HG03095 (cell line): ENCODE measurements around the gene IL18.
"Not testable (repeated sequence)": the region's sequence is repeated elsewhere in the genome, so short reads cannot be mapped to it uniquely, and the experiment has no call there.

ENCODE experiments used
- ATAC-seq: cut with Tn5 transposase; IDR thresholded peaks from one replicate; pipeline ENCODE4 v1.9.1; 2021; ENCODE audit warnings: moderate library complexity; ENCODE audit not compliant: unreplicated experiment

IL18 gene

GRCh38 chr11:112163875-112164685 lies at the start of gene IL18:
TSS of gene IL18 (minus strand) at chr11:112164094. CDS start at chr11:112155053, 9,041 bp downstream.
- ATAC-seq: no peak

- ATAC-seq: no peak
Measured at GRCh38 chr11:112212710-112213109, 48.8 kb upstream of the IL18 start.

- no peak for ATAC-seq
Measured at GRCh38 chr11:112212290-112212689, 48.4 kb upstream of the IL18 start.

- no peak for ATAC-seq
Measured at GRCh38 chr11:112211536-112211935, 47.6 kb upstream of the IL18 start.

GRCh38 chr11:112210890-112211289 lies 47.0 kb upstream of the IL18 start:
- no peak for ATAC-seq

GRCh38 chr11:112206071-112206470 lies 42.2 kb upstream of the IL18 start:
- ATAC-seq: no peak

GRCh38 chr11:112200252-112200651 lies 36.4 kb upstream of the IL18 start:
- ATAC-seq: no peak

- ATAC-seq: not testable (repeated sequence)
Measured at GRCh38 chr11:112199101-112199500, 35.2 kb upstream of the IL18 start.

- ATAC-seq: no peak
Measured at GRCh38 chr11:112196519-112197087, 32.7 kb upstream of the IL18 start.

- ATAC-seq: no peak
Measured at GRCh38 chr11:112195951-112196351, 32.1 kb upstream of the IL18 start.

GRCh38 chr11:112195113-112195512 lies 31.2 kb upstream of the IL18 start:
- ATAC-seq: not testable (repeated sequence)

- no peak for ATAC-seq
Measured at GRCh38 chr11:112186304-112186703, 22.4 kb upstream of the IL18 start.

GRCh38 chr11:112185883-112186282 lies 22.0 kb upstream of the IL18 start:
- ATAC-seq: no peak

- no peak for ATAC-seq
Measured at GRCh38 chr11:112182867-112183266, 19.0 kb upstream of the IL18 start.

- no peak for ATAC-seq
Measured at GRCh38 chr11:112179601-112180000, 15.7 kb upstream of the IL18 start.

- no peak for ATAC-seq
Measured at GRCh38 chr11:112178936-112179335, 15.0 kb upstream of the IL18 start.

GRCh38 chr11:112178428-112178827 lies 14.5 kb upstream of the IL18 start:
- no peak for ATAC-seq

GRCh38 chr11:112177589-112177988 lies 13.7 kb upstream of the IL18 start:
- no peak for ATAC-seq

GRCh38 chr11:112176077-112176476 lies 12.2 kb upstream of the IL18 start:
- no peak for ATAC-seq

GRCh38 chr11:112175599-112175952 lies 11.7 kb upstream of the IL18 start:
- ATAC-seq: no peak

- no peak for ATAC-seq
Measured at GRCh38 chr11:112174789-112175598, 11.1 kb upstream of the IL18 start, which contains the start of gene BCO2. TSS of gene BCO2 (plus strand) at chr11:112175512. CDS start at chr11:112175602, 90 bp downstream.

- ATAC-seq: no peak
Measured at GRCh38 chr11:112173152-112173551, 9.3 kb upstream of the IL18 start.
